Measurements from ENCODE around the gene ADAMTSL5. TPM values are rescaled to one million over a fixed set of nuclear protein-coding genes. Genes with fewer than 3 reads are reported as not detected.

The ADAMTSL5 gene
- total RNA-seq, 1 donor from 2014 or later, result not detected

DNA sequence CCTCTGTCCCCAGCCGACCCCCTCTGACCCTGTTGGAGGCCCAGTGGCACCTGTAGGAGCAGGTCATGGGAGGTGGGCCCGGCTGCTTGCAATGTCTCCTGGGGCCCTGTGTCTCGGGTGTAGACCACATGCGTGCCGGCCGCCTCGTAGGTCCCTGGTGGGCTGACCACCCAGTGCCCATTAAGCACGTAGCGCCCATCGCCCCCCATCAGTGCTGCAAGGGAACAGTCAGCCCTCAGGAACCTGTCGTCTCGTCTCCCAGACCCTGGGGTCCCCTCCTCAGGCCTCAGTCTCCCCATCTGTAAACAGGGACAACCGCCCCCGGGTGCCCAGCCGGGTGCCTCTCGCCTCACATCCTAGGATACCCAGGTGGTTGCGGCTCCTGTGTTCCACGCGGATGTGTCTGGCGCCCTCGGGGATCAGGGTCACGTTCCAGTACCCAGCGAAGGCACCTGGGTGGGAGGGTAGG is 5.6 kb downstream of the ADAMTSL5 start:
- POLR2A ChIA-PET, result interaction anchor here (0.5 kb wide), 1 partner anchor 293 kb away, joined by 11 read pairs; no protein-coding TSS in a partner anchor
- TF ChIP-seq, protein P1, sequence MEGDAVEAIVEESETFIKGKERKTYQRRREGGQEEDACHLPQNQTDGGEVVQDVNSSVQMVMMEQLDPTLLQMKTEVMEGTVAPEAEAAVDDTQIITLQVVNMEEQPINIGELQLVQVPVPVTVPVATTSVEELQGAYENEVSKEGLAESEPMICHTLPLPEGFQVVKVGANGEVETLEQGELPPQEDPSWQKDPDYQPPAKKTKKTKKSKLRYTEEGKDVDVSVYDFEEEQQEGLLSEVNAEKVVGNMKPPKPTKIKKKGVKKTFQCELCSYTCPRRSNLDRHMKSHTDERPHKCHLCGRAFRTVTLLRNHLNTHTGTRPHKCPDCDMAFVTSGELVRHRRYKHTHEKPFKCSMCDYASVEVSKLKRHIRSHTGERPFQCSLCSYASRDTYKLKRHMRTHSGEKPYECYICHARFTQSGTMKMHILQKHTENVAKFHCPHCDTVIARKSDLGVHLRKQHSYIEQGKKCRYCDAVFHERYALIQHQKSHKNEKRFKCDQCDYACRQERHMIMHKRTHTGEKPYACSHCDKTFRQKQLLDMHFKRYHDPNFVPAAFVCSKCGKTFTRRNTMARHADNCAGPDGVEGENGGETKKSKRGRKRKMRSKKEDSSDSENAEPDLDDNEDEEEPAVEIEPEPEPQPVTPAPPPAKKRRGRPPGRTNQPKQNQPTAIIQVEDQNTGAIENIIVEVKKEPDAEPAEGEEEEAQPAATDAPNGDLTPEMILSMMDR (IDR thresholded peaks at IDR 0.05), result no peak
- Mint-ChIP-seq H3K27ac (no peak overlapping the region), H3K4me1 (peaks cover 9% of the 10 kb centered on the region), H3K36me3 (ENCODE audit: low read depth) (no peaks in the 10 kb centered on the region), H3K4me3 (no peak overlapping the region), H3K9me3 (no peaks in the 10 kb centered on the region), H3K27me3 (peaks cover 42% of the 10 kb centered on the region)
- intact Hi-C loops (cut with micrococcal nuclease), result loop anchor here (1.0 kb wide), 1 partner anchor 17 kb away; the partner anchor contains the start of gene PCSK4
- DNase-seq (no peak), ATAC-seq (ENCODE audit: low read depth) (no peak)
- CTCF ChIA-PET, result no interaction called here

DNA sequence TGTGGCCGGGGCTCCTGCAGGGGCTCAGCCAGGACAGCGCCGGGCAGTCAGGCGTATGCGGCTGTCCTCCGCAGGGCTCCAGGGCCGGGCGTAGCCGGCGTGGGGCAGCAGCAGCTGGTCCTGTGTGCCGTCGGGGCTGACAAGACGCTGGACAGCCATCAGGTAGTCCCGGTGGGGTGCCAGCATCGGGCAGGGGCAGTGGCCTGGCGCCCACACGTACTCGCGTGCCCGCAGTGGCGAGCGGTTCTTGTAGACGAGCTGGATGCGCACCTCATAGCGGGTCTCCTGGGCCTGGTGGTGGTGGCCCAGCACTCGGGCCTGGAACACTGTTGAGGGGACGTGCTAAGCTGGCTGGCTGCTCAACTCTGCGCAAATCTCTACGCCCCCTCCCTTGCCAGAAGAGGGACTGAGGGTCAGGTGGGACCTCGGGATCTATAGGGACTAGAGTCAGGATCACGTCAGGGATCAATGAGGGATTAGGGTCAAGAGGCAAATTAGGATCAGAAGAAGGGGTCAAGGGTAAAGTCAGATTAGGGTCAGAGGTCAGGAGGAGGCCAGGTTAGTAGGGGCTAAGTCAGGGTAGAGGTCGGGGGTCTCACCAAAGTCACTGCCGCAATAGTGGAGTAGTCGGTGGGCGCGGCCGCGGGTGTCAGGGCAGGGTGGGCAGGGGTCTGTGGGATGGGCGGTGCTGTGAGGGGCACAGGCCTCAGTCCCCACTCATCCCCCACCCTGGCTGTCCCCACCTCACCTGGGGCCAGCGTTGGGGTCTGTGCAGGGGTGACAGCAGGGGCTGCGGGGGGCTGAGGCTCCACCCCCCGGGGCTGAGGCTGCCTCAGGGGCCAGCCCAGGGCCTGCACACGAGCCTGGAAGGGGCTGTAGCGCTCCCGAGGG is 6.6 kb downstream of the ADAMTSL5 start:
- no peak overlapping the region for H3K4me3 Mint-ChIP-seq
- ATAC-seq (ENCODE audit: low read depth), result no peak
- intact Hi-C loops (cut with micrococcal nuclease), result no loop called here
- peaks cover 39% of the 10 kb centered on the region for H3K27me3 Mint-ChIP-seq
- no peaks in the 10 kb centered on the region for H3K36me3 Mint-ChIP-seq (ENCODE audit: low read depth)
- ChIA-PET CTCF (interaction anchor here (1.1 kb wide), 1 partner anchor 40 kb away, joined by 3 read pairs; no protein-coding TSS in a partner anchor), POLR2A (interaction anchor here (0.6 kb wide), 1 partner anchor 82 kb away, joined by 12 read pairs; no protein-coding TSS in a partner anchor)
- H3K4me1 Mint-ChIP-seq, result peaks cover 9% of the 10 kb centered on the region
- TF ChIP-seq, protein P1 (IDR thresholded peaks at IDR 0.05), result no peak
- no peak overlapping the region for H3K27ac Mint-ChIP-seq
- DNase-seq, result no peak
- no peaks in the 10 kb centered on the region for H3K9me3 Mint-ChIP-seq

DNA sequence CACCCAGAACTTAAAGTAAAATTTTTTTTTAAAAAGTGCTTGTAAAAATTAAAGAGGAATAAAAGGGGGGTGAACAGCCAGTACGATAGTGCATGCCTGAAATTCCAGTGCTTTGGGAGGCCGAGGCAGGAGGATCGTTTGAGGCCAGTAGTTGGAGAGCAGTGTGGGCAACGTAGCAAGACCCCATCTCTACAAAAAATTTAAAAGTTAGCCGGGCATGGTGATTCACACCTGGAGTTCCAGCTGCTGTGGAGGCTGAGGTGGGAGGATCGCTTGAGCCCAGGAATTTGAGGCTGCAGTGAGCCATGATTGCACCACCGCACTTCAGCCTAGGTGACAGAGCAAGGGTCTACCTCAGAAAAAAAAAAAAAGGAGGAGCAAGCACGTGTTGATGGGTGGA is 7.8 kb downstream of the ADAMTSL5 start:
- ChIA-PET CTCF (interaction anchor here (1.1 kb wide), 1 partner anchor 41 kb away, joined by 3 read pairs; no protein-coding TSS in a partner anchor), POLR2A (no interaction called here)
- TF ChIP-seq, protein P1 (IDR thresholded peaks at IDR 0.05), result no peak
- intact Hi-C loops (cut with micrococcal nuclease), result no loop called here
- ATAC-seq (ENCODE audit: low read depth) (no peak), DNase-seq (no peak)
- Mint-ChIP-seq H3K27ac (no peak overlapping the region), H3K9me3 (no peaks in the 10 kb centered on the region), H3K36me3 (ENCODE audit: low read depth) (no peaks in the 10 kb centered on the region), H3K4me1 (peaks cover 9% of the 10 kb centered on the region), H3K27me3 (peaks cover 35% of the 10 kb centered on the region), H3K4me3 (no peak overlapping the region)

DNA sequence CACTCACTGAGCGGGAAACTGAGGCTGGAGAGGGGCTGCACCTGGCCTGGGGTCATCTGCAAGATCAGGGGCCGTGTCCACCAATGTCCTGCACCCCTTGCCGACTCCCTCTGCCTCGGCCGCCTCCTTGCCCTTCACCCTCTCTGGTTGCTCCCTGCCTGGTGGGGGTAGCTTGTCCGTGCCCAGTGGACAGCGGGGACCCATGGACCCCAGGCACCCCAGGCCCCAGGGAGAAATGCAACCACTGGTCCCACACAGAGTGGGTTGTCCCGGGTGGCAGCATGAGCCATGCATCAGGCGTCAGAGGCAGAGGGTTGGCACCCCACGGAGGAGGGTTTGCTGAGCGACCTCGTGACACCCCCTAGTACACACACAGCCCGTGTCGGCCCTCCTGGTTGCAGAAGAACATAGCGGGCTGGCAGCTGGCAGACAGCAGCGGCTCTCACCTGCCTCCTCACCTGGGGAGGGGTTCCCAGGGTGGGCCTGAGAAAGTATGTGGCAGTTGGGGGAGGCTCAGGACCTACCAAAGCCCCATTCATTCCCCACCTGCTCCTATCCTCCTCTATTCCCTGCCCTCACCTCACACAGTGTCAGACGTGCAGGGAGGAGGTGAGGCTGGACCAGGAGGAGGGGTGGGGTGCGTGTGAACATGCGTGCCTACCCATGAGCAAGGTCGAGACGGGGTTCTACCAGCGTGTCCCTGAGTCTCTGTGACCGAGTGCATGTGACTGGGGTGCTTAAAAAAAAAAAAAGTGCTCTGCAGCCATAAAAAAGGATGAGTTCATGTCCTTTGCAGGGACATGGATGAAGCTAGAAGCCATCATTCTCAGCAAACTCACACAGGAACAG is 8.7 kb downstream of the ADAMTSL5 start:
- CTCF ChIA-PET, result no interaction called here
- POLR2A ChIA-PET, result no interaction called here
- no peaks in the 10 kb centered on the region for H3K36me3 Mint-ChIP-seq (ENCODE audit: low read depth)
- H3K9me3 Mint-ChIP-seq, result no peaks in the 10 kb centered on the region
- H3K4me3 Mint-ChIP-seq, result no peak overlapping the region
- DNase-seq, result no peak
- peaks cover 9% of the 10 kb centered on the region for H3K4me1 Mint-ChIP-seq
- intact Hi-C loops (cut with micrococcal nuclease), result no loop called here
- no peak for ATAC-seq (ENCODE audit: low read depth)
- H3K27me3 Mint-ChIP-seq, result peaks cover 30% of the 10 kb centered on the region
- TF ChIP-seq, protein P1 (IDR thresholded peaks at IDR 0.05), result no peak
- H3K27ac Mint-ChIP-seq, result no peak overlapping the region

All from activated B cell treated with CpG ODN at 0.5 μM for 24 hours (primary cell).